ENCODE data around the gene GDF10.

GRCh38 chr10:47261556-47261955, 38.4 kb upstream of the GDF10 start:
- no peak for TF ChIP-seq CTCF (IDR thresholded peaks at IDR 0.05)
- no peak for TF ChIP-seq POLR2A (IDR thresholded peaks at IDR 0.05)
